ENCODE measurements around the gene UNC5C.

Gene UNC5C

GRCh38 chr4:95524184-95524583 is 24.6 kb downstream of the UNC5C start:
- H3K4me1 ChIP-seq (ENCODE audit: control insufficient read depth, insufficient read depth, low read length), result peaks cover 6% of the 10 kb centered on the region
- no peaks in the 10 kb centered on the region for H3K9me3 ChIP-seq (ENCODE audit: control insufficient read depth, insufficient read depth, low read depth, low read length)
- CTCF ChIA-PET, result interaction anchor here (1.5 kb wide), 1 partner anchor 14 kb away, joined by 4 read pairs; no protein-coding TSS in a partner anchor
- TF ChIP-seq ZBTB44 (tag by site-specific recombination; IDR thresholded peaks at IDR 0.05), result peak; percentile 32
- no peak for TF ChIP-seq ZNF214 (tag by site-specific recombination; IDR thresholded peaks at IDR 0.05; ENCODE audit: borderline replicate concordance)
- H3K36me3 ChIP-seq (ENCODE audit: control insufficient read depth in 2 of 2, insufficient read depth in 1 of 2, low read length in 2 of 2), result no peaks in the 10 kb centered on the region
- no peak overlapping the region for H3K4me3 ChIP-seq (ENCODE audit: low read depth, low read length)
- H3K27ac ChIP-seq (ENCODE audit: extremely low read depth, low read depth, low read length), result no peak overlapping the region
- POLR2A ChIA-PET, result no interaction called here

- CTCF ChIA-PET, result interaction anchor here (1.5 kb wide), 1 partner anchor 13 kb away, joined by 4 read pairs; no protein-coding TSS in a partner anchor
- no peaks in the 10 kb centered on the region for H3K9me3 ChIP-seq (ENCODE audit: control insufficient read depth, insufficient read depth, low read depth, low read length)
- no peaks in the 10 kb centered on the region for H3K36me3 ChIP-seq (ENCODE audit: control insufficient read depth in 2 of 2, insufficient read depth in 1 of 2, low read length in 2 of 2)
- no peak overlapping the region for H3K4me3 ChIP-seq (ENCODE audit: low read depth, low read length)
- no peak overlapping the region for H3K27ac ChIP-seq (ENCODE audit: extremely low read depth, low read depth, low read length)
- TF ChIP-seq BCL6B (tag by site-specific recombination; IDR thresholded peaks at IDR 0.05), result no peak
- TF ChIP-seq FEZF1 (tag by site-specific recombination; IDR thresholded peaks at IDR 0.05), result no peak
- no peak for TF ChIP-seq ZNF629 (tag by site-specific recombination; IDR thresholded peaks at IDR 0.05)
- no peak for TF ChIP-seq ZNF394 (tag by site-specific recombination; IDR thresholded peaks at IDR 0.05; ENCODE audit: borderline replicate concordance)
- no peak for TF ChIP-seq ZNF18 (tag by site-specific recombination; IDR thresholded peaks at IDR 0.05)
- POLR2A ChIA-PET, result no interaction called here
- H3K4me1 ChIP-seq (ENCODE audit: control insufficient read depth, insufficient read depth, low read length), result peaks cover 3% of the 10 kb centered on the region; the same call in 1 of the 2 replicates
Measured at GRCh38 chr4:95522682-95523530, 25.9 kb downstream of the UNC5C start.

GRCh38 chr4:95517576-95518345 is 31.0 kb downstream of the UNC5C start:
- no peaks in the 10 kb centered on the region for H3K9me3 ChIP-seq (ENCODE audit: control insufficient read depth, insufficient read depth, low read depth, low read length)
- no peaks in the 10 kb centered on the region; the same call in 1 of the 2 replicates for H3K4me1 ChIP-seq (ENCODE audit: control insufficient read depth, insufficient read depth, low read length)
- H3K4me3 ChIP-seq (ENCODE audit: low read depth, low read length), result no peak overlapping the region
- no peak overlapping the region for H3K27ac ChIP-seq (ENCODE audit: extremely low read depth, low read depth, low read length)
- ChIA-PET POLR2A (no interaction called here), CTCF (no interaction called here)
- no peaks in the 10 kb centered on the region for H3K36me3 ChIP-seq (ENCODE audit: control insufficient read depth in 2 of 2, insufficient read depth in 1 of 2, low read length in 2 of 2)
- no peak for TF ChIP-seq KLF10 (tag by site-specific recombination; IDR thresholded peaks at IDR 0.05)
- no peak for TF ChIP-seq MZF1 (tag by site-specific recombination; IDR thresholded peaks at IDR 0.05; ENCODE audit: borderline replicate concordance)
- TF ChIP-seq ZNF433 (tag by site-specific recombination; IDR thresholded peaks at IDR 0.05; ENCODE audit: low read depth), result no peak
- TF ChIP-seq ZNF701 (tag by site-specific recombination; IDR thresholded peaks at IDR 0.05), result no peak
- 0 out of 2 replicates have a peak, but pooled peaks have one; percentile 32 for TF ChIP-seq ZNF677 (tag by site-specific recombination; IDR thresholded peaks at IDR 0.05)

All from HEK293 (cell line).